Body of pancreas (tissue), 4 donors: Measurements from ENCODE around the gene CADM1. TPM values are rescaled to one million over a fixed set of nuclear protein-coding genes. Genes with fewer than 3 reads are reported as not detected.
A peak's percentile ranks its signal among the peaks of the same experiment; 100 is the strongest.

Experiments used
- ATAC-seq: fragments of 150-250 bp; one replicate; pipeline ENCODE4 v1.9.1; 2016
- DNase-seq, 4 donors: peaks; one replicate each; pipeline ENCODE4 v3.0.0-alpha.2; 2019
- H3K27ac ChIP-seq, 4 donors: fragments of 200-600 bp; sonication (generic); 1 replicate in 3 of 4; 2 replicates in 1 of 4; pipeline versions ENCODE4 v1.5.1 to v1.6.1; 2016 to 2019; ENCODE audit warnings: mild to moderate bottlenecking in 1 of 4, mixed read lengths in 1 of 4, moderate library complexity in 1 of 4
- H3K27me3 ChIP-seq, 2 donors: fragments of 200-600 bp; sonication (generic); one replicate each; pipeline ENCODE4 v1.6.0; 2016; ENCODE audit warnings: mild to moderate bottlenecking in 1 of 2
- H3K36me3 ChIP-seq, 2 donors: fragments of 200-600 bp; sonication (generic); replicated peaks in 1 of 2; 2 replicates each; pipeline ENCODE4 v1.5.1; 2016; ENCODE audit warnings: low read depth in 2 of 2; ENCODE audit not compliant: insufficient read depth in 1 of 2
- H3K4me1 ChIP-seq: fragments of 200-600 bp; sonication (generic); one replicate; pipeline ENCODE4 v1.6.0; 2016
- H3K4me3 ChIP-seq, 2 donors: fragments of 200-600 bp; sonication (generic); 1 replicate in 1 of 2; 2 replicates in 1 of 2; pipeline ENCODE4 v1.5.1; 2016 to 2019
- H3K9me3 ChIP-seq, 3 donors: fragments of 200-600 bp; sonication (generic); 1 replicate in 2 of 3; 2 replicates in 1 of 3; pipeline ENCODE4 v1.5.1; 2016
- CTCF ChIP-seq, 7 experiments: fragments of 450-650 bp in 4 of 7; fragments of 200-600 bp in 3 of 7; sonication (generic) in 3 of 7; IDR thresholded peaks; one replicate each; pipeline ENCODE4 v1.5.1; 2016 to 2019; ENCODE audit warnings: antibody characterized with exemption in 7 of 7
- POLR2A ChIP-seq, 3 donors: fragments of 450-650 bp; IDR thresholded peaks; one replicate each; pipeline ENCODE4 v1.6.1; 2016; ENCODE audit warnings: antibody characterized with exemption in 3 of 3, mild to moderate bottlenecking in 2 of 3
- WGBS, 2 donors: methylation state at CpG; one replicate each; pipeline ENCODE4 v1.1.5; 2017; 5-methylcytosine and 5-hydroxymethylcytosine counted together
- intact Hi-C: fragments of 100-400 bp; cut with DNase I; formaldehyde crosslinking; loops from one replicate; pipeline ENCODE4 v1.15.1; 2023
- total RNA-seq, 2 donors: library from RNA; depleted of rRNA; stranded (reverse); fragments of >200 nt; gene quantifications; one replicate each; pipeline ENCODE4 v1.1.0, GENCODE V29; 2016

CADM1 gene
- total RNA-seq, 2 donors from 2014 or later, result 12.5 to 13.7 TPM

DNA sequence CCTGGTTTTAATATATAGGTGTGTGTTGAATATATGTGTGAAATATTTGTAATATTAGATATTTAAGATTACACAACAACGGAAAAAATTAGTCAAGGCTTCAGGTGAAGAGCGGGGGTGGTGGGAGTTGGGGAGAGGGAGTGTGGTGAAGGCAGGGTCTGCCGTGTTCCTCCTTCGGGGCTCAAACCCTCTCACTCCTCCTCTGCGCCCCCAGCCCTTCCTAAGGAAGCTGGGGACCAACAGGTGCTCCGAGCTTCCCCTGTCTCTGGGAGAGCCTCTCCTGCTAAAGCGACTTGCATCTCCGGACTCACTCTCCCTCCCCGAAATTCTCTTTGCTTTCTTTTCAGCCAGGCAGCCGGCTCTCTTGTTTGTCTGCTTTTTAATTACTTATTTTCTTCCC, 960 bp upstream of the CADM1 start:
- Histone ChIP-seq H3K27ac (peak overlapping the region; percentile 18 to 89 (median 78)), H3K4me1 (peaks cover 27% of the 10 kb centered on the region), H3K36me3 (no peaks in the 10 kb centered on the region), H3K4me3 (no peak overlapping the region), H3K27me3 (no peaks in the 10 kb centered on the region), H3K9me3 (no peaks in the 10 kb centered on the region)
- peak in 2 of 4 donors; percentile 16 to 17 for DNase-seq
- intact Hi-C loops, result no loop called here
- ATAC-seq, result no peak
- WGBS, 2 donors, result 3 to 8% methylated on average over 10 of the region's 10 CpGs
- TF ChIP-seq CTCF (IDR thresholded peaks at IDR 0.05), result no peak
- TF ChIP-seq POLR2A (IDR thresholded peaks at IDR 0.05), result no peak

DNA sequence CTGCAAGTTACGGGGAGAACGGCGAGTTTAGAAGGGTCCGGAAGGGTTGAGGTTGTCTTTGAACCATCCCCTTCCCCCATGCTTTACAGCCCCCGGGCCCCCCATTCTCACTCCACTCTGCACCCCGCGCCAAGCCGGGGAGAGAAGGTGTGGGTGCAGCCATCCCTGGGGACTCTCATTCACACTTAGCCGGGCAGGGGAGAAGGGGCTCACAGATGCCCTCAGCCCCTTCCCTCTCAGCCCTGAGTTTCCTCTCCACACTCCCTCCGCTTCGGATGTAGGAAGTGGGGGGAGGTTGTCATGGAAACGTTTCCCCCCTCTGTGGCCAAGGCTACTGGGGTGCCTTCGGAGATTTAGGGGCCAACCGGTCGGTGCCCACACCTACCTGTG, 334 bp downstream of the CADM1 start:
- no peaks in the 10 kb centered on the region for H3K27me3 ChIP-seq
- no peak for DNase-seq

DNA sequence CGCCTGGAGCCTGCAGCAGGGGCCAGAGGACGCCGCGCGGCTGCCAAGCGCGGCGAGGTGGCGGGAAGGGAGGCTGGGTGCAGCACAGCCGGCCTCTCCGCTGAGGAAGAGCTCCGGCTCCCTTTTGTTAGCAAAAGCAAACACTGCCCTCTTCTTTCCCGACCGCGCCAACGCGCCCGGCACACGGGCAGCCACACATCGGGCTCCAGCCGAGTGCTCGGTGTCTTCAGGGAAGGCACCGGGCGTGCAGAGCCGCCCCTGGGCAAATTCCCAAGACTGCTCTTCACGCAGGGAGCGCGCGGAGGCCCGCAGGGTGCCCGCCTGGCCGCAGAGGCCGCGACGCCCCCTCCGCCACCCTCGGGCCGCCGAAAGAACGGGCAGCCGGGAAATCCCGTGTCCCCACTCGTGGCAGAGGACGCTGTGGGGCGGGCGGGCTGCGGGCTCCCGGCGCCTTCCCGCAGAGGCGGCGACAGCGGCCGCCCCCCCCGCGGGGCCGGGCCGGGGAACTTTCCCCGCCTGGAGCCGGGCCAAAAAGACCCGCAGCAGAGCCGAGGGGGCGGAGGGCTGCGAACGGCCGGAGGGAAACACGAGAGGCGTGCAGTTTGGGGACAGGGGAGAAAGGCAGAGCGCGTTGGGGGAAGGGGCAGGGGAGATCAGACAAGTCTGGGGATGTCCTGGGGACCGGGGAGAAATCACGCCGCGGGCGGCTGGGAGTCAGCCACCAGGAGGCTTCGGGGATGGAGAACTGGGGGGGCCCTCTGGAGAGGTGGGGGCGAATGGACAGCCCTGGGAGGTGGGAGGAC, 931 bp downstream of the CADM1 start:
- Histone ChIP-seq H3K27ac (peak overlapping the region; percentile 28 to 89 (median 76)), H3K4me3 (peak overlapping the region; percentile 39 to 49), H3K4me1 (peaks cover 27% of the 10 kb centered on the region), H3K36me3 (no peaks in the 10 kb centered on the region), H3K27me3 (no peaks in the 10 kb centered on the region), H3K9me3 (no peaks in the 10 kb centered on the region)
- 1% methylated on average over 19 to 75 of the region's 77 CpGs for WGBS, 2 donors
- DNase-seq, result peak; percentile 55 to 66 (median 64)
- intact Hi-C loops, result no loop called here
- TF ChIP-seq CTCF (IDR thresholded peaks at IDR 0.05) (peak in 6 of 7 experiments; percentile 22 to 40 (median 33)), POLR2A (IDR thresholded peaks at IDR 0.05) (peak in 1 of 3 donors; percentile 18)
- peak; percentile 25 for ATAC-seq

More for the DNA sequence above, 334 bp downstream of the CADM1 start:
- intact Hi-C loops, result no loop called here
- Histone ChIP-seq H3K9me3 (no peaks in the 10 kb centered on the region), H3K36me3 (no peaks in the 10 kb centered on the region), H3K4me3 (peak overlapping the region; percentile 39 to 49), H3K27ac (peak overlapping the region; percentile 18 to 89 (median 76)), H3K4me1 (peaks cover 27% of the 10 kb centered on the region)
- TF ChIP-seq CTCF (IDR thresholded peaks at IDR 0.05), result no peak
- no peak for TF ChIP-seq POLR2A (IDR thresholded peaks at IDR 0.05)
- 0% methylated on average over 10 to 15 of the region's 15 CpGs for WGBS, 2 donors
- peak; percentile 3 for ATAC-seq

DNA sequence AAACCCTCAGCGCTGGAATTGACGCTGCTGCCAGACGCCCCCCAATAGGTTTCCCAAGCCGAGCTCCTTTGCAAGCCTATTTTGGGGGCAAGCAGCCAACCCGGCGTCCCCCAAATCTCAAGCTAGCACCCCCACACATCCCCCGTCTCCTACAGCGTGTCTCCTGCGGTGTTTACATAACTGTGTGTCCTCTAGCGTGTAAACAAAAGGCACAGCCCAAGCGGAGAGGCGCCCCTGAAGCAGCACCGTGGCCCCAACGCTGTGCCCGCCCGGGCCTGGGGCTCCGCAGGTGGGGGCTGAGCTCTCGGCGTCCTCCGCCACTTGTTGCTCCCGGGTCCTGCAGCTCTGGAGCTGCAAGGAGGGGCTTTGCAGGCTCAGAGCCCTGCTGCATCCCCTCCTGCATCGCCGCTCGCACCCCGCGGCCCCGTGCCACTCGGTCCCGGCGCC, 1.6 kb downstream of the CADM1 start:
- Histone ChIP-seq H3K36me3 (no peaks in the 10 kb centered on the region), H3K27ac (peak overlapping the region in 3 of 4 donors; percentile 71 to 89 (median 80)), H3K4me3 (peak overlapping the region in 1 of 2 donors; percentile 49), H3K9me3 (no peaks in the 10 kb centered on the region), H3K27me3 (no peaks in the 10 kb centered on the region), H3K4me1 (peaks cover 27% of the 10 kb centered on the region)
- no peak for TF ChIP-seq POLR2A (IDR thresholded peaks at IDR 0.05)
- no peak for TF ChIP-seq CTCF (IDR thresholded peaks at IDR 0.05)
- no peak for ATAC-seq
- intact Hi-C loops, result no loop called here
- WGBS, 2 donors, result 1 to 8% methylated on average over 8 to 30 of the region's 30 CpGs
- peak in 1 of 4 donors; percentile 17 for DNase-seq
